EH (cell line): ENCODE results near the gene SIK3.
"Not testable (repeated sequence)": the region's sequence is repeated elsewhere in the genome, so short reads cannot be mapped to it uniquely, and the experiment has no call there.

Experiments used
- DNase-seq: peaks from one replicate; pipeline ENCODE4 v3.0.0-alpha.2; 2015; ENCODE audit warnings: low read depth

SIK3 gene

DNA sequence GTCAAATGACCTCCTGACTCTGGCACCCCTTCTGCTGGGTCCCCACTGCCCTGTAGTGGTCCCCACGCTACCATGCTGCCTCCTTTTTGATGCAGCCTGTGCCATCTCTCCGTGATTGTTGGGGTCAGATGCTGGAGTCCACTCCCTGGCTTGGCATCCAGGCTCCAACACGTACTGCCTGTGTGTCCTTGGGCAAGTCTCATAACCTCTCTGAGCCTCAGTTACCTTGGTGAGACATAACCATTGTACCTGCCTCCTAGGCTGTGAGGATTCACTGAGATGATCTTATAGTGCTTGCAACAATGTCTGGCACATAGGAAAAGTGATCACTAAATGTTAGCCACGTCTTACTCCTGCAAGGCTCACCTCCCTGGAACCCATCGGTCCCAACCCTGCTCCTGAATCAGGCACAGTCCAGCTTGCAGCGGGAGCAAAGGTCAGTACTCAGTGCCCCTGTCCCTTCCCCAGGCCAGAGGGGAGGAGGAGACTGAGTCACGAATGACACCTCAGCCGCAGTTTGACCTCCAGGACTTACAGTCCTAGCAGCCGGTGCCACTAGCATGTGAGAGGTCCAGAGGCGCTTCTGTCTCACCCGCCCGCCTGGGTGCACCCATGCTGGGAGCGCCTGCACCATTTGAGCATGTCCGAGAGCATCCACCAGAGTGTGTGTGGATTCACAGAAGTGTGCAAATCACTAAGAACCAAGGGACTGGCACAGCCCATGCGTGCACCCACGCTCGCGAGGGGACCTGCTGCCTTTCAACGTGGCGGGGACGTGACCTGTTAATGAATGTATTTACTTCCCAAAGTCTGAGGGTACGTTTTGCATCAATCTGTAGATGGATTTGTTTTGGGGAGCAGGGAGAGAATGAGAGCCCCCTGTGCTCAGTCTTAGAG is 272.1 kb downstream of the SIK3 start:
- DNase-seq: no peak

GRCh38 chr11:116825434-116825833 is 272.8 kb downstream of the SIK3 start:
- DNase-seq: no peak

DNA sequence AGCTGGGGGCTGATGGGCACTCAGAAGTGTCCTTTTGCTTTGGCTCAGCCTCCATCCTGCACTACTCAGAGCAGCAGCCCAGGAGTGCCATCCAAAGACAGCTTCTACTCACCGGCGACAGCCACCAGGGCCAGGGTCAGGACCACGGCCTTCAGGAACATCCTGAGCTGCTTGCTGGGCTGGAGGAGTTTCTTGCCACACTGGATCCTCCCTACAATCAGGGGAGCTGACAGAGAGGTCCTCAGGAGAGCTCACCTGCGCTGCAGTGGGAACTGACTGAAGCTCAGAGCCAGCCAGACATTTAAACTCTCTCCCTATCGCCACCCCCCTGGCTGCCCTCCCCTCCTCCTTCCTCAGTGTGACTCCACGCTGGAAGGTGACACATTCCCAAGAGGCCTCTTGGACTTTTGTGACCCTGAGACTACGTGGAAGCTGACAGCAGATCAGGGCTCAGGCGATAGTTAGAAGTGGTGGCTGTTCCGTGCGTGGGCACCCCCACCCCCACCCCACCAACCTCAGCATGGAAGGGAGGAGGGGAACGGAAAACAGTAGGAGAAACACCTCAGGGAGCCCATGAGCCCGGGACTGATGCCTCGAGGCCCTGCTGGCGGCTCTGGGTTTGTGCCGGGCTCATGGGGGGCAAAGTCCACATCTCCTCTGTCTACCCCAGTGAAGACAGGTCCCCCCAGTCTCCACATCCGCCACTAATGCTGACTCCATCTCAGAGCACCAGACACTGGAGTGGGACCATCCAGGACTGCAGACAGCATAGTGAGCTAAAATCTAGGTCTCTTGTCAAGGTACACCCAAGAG is 275.0 kb downstream of the SIK3 start, which contains the start of gene APOA4:
Gene APOA4, minus strand, starts transcription at position 274 of the 813 bp plus-strand sequence. Its CDS starts 113 bp downstream, at position 161.
- DNase-seq: no peak

DNA sequence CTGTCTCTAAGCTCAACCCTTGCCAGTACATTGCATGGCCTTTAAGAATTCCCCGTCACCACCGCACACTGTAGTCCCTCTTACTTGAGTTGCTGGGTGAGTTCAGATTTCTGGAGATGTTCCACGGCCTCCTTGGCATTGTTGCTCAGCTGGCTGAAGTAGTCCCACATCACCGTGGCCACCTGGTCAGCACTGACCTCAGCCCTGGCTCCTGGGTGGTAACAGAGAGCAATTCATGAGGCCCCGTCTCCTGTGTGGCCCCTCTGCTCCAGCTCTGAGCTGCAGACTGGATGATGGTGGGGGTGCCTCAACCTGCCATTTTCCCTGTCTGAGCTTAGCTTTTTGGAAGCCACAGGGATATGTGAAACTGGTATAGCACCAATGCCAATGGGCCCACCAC is 275.7 kb downstream of the SIK3 start:
- no peak for DNase-seq

DNA sequence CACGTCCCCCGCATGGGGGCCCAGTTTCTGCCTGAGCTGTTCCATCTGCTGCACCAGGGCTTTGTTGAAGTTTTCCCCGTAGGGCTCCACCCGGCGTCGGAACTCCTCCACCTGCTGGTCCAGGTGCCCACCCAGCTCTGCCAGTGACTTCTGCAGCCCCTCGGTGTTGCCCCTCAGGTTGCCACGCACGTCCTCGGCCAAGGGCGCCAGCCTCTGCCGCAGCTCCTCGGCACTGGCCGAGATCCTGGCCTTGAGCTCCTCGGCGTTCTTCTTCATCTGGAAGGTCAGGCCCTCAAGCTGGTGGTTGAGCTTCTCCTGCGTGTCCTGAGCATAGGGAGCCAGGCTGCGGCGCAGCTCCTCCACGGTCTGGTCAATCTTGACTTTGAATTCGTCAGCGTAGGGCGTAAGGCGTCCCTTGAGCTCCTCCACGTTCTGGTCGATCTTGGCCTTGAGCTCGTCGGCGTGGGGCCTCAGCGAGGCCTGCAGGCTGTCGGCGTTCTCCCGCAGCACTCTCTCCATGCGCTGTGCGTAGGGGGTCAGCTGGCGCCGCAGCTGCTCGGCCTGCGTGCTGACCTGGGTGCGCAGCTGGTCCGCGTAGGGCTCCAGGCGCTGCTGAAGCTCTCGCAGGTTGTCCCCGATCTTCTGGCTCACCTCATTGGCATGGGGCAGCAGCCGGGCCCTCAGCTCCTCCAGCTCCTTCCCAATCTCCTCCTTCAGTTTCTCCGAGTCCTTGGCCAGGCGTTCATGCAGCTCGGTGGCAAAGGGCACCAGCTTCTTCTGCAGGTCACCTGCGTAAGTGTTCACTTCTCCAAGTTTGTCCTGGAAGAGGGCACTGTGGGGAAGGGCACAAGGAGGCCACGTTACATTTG is 276.9 kb downstream of the SIK3 start:
- DNase-seq: no peak

- no peak for DNase-seq
These were observed 279.2 kb downstream of the SIK3 start for GRCh38 chr11:116819049-116819448.

GRCh38 chr11:116814502-116814901 is 283.7 kb downstream of the SIK3 start:
- no peak for DNase-seq

- no peak for DNase-seq
These were observed 284.3 kb downstream of the SIK3 start for GRCh38 chr11:116813781-116814471.

DNA sequence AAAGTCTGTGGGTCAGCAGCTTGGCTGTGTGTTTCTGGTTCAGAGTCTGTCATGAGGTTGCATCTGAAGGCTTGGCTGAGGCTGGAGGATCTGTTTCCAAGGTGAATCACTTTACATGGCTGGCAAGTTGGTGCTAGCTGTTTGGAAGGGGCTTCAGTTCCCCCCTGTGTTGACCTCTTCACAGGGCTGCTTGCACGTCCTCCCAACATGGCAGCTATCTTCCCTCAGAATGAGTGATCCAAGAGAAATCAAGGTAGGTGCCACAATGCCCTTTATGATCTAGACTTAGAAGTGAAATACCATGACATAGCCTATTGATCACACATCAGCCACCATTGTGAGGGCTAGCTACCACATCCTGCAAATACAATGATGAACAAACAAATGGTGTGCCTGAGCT is 285.1 kb downstream of the SIK3 start:
- DNase-seq: no peak

DNA sequence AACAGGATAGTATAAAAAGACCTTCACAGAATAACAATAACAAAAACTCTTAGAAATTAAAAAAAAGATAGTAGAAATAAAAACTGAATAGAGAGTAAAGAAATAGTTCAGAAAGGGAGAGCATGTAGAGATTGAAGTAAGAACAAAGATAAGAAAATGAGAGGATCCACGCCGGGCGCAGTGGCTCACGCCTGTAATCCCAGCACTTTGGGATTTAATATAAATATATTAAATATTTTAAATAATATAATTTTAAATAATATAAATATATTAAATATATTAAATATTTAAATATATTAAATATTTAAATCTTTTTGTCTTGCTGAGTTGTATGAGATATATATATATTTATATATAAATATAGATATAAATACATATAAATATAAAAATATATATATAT is 286.1 kb downstream of the SIK3 start:
- no peak for DNase-seq

DNA sequence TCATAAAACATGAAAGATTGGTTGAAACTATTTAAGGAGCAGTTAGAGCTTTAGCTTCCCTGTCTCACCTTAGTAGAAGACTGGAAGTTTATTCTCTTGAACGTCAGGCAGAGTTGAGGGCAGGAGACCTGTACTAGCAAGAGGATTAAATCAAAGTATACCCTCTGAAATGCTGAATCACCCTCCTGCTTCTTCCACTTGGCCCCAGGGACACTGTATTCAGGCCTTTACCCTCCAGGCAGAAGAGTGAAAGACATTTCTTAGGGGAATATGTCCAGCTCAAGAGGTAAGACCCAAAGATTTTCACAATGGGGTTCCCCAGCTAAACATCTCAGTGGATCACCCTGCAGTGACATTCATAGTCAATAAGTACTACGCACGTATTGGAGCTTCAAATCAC is 287.0 kb downstream of the SIK3 start:
- DNase-seq: no peak

GRCh38 chr11:116808262-116809175 is 289.7 kb downstream of the SIK3 start:
- peak; percentile 30 for DNase-seq

GRCh38 chr11:116807601-116808261 is 290.5 kb downstream of the SIK3 start:
- no peak for DNase-seq

GRCh38 chr11:116804001-116804400 is 294.2 kb downstream of the SIK3 start:
- no peak for DNase-seq

DNA sequence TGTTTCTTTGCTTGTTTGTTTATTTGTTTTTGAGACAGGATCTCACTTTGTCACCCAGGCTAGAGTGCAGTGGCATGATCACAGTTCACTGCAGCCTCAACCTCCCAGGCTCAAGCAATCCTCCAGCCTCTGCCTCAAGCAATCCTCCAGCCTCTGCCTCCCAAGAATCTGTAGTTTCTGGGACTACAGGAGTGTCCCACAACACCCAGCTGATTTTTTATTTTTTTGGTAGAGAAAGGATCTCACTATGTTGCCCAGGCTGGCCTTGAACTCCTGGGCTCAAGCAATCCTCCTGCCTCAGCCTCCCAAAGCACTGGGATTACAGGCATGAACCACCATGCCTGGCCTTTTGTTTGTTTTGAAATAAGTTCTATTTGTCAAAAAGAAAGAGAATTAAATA is 296.6 kb downstream of the SIK3 start:
- not testable (repeated sequence) for DNase-seq

DNA sequence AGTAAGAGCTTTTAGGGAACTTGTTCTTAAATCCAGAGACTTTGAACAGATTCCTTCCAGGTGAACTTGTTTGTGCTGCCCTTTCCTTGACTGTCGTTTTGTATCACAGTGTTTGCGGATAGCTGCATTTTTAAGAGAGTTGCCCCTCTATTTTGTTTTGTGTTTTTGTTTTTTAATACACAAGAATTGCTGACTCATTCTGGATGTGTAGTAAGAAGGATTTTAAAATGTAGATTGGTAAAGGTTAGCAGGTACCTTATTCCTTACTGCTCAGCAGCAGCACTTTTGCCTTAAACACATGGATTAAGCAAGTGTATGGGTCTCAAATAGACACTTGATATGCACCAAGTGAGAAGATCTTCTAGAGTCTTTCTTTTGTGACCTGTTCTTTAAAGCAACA is 297.6 kb downstream of the SIK3 start:
- no peak for DNase-seq

DNA sequence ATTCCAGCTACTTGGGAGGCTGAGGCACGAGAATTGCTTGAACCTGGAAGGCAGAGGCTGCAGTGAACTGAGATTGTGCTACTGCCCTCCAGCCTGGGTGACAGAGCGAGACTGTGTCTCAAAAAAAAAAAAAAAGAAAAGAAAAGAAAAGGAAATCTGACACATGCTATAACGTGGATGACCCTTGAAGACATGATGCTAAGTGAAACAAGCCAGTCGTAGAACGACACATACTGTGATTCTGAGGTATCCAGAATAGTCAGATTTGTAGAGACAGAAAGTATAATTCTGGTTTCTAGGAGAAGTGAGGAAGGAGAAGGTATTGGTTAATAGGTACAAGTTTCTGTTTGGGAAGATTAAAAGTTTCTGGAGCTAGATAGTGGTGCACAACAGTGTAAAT is 299.9 kb downstream of the SIK3 start:
- DNase-seq: no peak

DNA sequence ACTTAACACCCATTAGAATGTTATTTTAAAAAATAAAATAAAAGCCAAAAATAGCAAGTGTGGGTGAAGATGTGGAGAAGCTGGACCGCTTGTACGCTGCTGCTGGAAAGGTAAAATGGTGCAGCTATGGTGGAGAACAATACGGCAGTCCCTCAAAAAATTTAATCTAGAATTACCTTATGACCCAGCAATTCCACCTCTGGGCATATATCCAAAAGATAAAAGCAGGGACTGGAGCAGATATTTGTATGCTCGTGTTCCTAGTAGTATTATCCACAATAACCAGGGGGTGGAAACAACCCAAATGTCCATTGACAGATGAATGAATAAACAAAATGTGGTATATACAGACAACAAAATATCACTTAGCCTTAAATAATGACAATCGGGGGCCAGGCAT is 300.4 kb downstream of the SIK3 start:
- DNase-seq: no peak

GRCh38 chr11:116796548-116796947 is 301.7 kb downstream of the SIK3 start:
- no peak for DNase-seq

- DNase-seq: no peak
These were observed 303.4 kb downstream of the SIK3 start for GRCh38 chr11:116794851-116795250.
